ENCODE results near the gene MAPKAPK2. TPM values are rescaled to one million over a fixed set of nuclear protein-coding genes. Genes with fewer than 3 reads are reported as not detected.

The MAPKAPK2 gene
- total RNA-seq, 4 donors from 2014 or later, result 49.6 to 92.4 (median 59.6) TPM

DNA sequence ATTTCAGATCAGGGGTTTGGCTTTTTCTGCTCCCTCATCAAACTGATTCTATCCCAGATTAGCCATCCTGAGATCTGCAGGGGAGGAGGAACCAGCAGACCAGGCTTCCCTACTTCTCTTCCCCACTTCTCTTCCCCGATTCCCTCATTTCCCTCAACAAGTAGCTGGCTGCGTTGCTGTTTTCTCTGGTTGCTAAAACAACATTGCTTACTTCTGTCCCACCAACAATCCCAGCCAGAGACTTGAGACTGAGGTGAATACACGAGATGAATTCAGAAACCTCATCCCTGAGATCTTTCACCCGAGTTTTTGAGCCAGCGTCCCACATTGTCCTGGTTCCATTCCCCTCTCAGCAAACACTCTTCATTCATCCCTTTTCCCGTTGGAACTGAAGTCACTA lies 27.0 kb upstream of the MAPKAPK2 start:
- H3K4me3 ChIP-seq, result no peak overlapping the region
- no peaks in the 10 kb centered on the region for H3K36me3 ChIP-seq
- H3K9me3 ChIP-seq, result no peaks in the 10 kb centered on the region
- DNase-seq, result no peak
- H3K27me3 ChIP-seq, result no peaks in the 10 kb centered on the region
- H3K4me1 ChIP-seq, result peaks cover 0 to 12% (median 1%) of the 10 kb centered on the region in 4 donors
- peak overlapping the region in 1 of 4 donors; percentile 25 for H3K27ac ChIP-seq
- no peak for TF ChIP-seq POLR2A (IDR thresholded peaks at IDR 0.05)
- TF ChIP-seq, protein P1, sequence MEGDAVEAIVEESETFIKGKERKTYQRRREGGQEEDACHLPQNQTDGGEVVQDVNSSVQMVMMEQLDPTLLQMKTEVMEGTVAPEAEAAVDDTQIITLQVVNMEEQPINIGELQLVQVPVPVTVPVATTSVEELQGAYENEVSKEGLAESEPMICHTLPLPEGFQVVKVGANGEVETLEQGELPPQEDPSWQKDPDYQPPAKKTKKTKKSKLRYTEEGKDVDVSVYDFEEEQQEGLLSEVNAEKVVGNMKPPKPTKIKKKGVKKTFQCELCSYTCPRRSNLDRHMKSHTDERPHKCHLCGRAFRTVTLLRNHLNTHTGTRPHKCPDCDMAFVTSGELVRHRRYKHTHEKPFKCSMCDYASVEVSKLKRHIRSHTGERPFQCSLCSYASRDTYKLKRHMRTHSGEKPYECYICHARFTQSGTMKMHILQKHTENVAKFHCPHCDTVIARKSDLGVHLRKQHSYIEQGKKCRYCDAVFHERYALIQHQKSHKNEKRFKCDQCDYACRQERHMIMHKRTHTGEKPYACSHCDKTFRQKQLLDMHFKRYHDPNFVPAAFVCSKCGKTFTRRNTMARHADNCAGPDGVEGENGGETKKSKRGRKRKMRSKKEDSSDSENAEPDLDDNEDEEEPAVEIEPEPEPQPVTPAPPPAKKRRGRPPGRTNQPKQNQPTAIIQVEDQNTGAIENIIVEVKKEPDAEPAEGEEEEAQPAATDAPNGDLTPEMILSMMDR (IDR thresholded peaks at IDR 0.05), result no peak

DNA sequence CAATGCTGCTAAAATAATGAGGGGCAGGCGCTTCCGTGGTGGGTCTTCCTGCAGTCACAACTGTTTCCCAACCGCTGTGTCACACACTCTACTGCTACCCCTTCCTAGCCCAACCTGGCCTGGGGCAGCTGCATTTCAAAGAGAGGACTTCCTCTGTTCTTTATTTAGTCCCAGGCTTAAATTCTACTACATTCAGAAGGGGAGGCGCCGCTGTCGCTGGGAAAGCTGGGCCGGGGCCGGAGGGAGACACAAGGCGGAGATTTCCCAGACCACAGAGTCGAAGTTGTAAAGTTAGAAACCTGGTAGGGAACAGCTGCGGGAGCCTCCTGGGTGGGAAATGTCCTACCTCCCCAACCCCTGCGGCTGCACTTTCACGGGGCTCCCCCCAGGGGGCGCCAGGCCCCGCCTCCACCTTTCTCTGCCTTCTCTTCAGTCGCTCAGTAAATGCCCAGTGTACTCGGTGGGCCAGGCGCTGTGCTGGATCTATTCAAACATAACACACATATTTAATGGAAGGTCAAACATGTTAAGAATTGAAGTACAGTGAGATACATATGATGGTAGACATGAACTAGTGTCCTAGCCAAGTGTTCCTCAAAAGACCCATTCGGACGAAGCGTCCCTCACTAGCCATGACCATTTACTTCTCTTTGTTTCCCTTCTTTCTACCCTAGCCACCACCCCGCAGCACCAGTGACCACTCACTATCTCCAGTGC lies 26.3 kb upstream of the MAPKAPK2 start:
- no peaks in the 10 kb centered on the region for H3K27me3 ChIP-seq
- peak in 2 of 3 donors; percentile 47 to 62 for DNase-seq
- H3K9me3 ChIP-seq, result no peaks in the 10 kb centered on the region
- peaks cover 0 to 12% (median 1%) of the 10 kb centered on the region in 4 donors for H3K4me1 ChIP-seq
- TF ChIP-seq, protein P1 (IDR thresholded peaks at IDR 0.05), result peak in 5 of 6 experiments; percentile 43 to 78 (median 55)
- TF ChIP-seq POLR2A (IDR thresholded peaks at IDR 0.05), result no peak
- H3K27ac ChIP-seq, result peak overlapping the region in 3 of 4 donors; percentile 25 to 70 (median 36)
- H3K36me3 ChIP-seq, result no peaks in the 10 kb centered on the region
- H3K4me3 ChIP-seq, result no peak overlapping the region

DNA sequence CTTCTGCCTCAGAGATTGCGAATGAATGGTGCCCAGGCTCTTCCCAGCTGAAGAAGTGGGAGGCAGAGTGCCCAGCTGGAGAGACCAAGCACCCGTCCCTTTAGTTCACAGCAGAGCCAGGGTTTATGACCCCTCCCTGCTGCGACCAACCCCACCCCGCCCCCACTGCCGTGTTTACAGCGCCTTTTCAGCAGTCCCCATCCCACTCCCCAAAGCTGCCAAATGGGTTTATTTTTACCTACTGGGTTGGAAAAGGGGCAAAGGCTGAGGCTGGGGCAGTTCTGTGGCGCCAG lies 25.8 kb upstream of the MAPKAPK2 start:
- DNase-seq, result no peak
- H3K27ac ChIP-seq, result peak overlapping the region in 2 of 4 donors; percentile 36 to 70
- TF ChIP-seq, protein P1 (IDR thresholded peaks at IDR 0.05), result no peak
- TF ChIP-seq POLR2A (IDR thresholded peaks at IDR 0.05), result no peak
- H3K36me3 ChIP-seq, result no peaks in the 10 kb centered on the region
- H3K4me3 ChIP-seq, result no peak overlapping the region
- no peaks in the 10 kb centered on the region for H3K9me3 ChIP-seq
- H3K4me1 ChIP-seq, result peaks cover 2 to 17% (median 4%) of the 10 kb centered on the region in 4 donors
- H3K27me3 ChIP-seq, result no peaks in the 10 kb centered on the region

DNA sequence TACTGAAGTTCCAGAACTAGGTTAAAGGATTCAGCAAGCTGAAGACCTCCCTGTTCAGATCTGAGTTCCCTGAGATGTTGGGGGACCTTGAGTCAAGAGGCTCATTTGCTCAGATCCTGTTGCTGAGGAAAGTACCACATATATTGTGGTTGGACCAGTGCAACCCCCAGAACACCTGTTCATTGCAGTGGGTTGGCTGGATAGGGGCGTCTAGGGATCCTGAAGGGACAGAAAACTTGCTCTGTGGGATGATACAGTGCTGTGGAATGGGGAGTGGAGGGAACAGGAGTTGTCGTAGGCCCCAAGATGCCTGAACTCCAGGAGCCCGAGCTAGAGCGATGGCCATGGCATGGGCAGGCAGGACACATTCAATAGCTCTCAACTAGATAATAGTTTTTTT lies 24.6 kb upstream of the MAPKAPK2 start:
- no peak for DNase-seq
- no peaks in the 10 kb centered on the region for H3K36me3 ChIP-seq
- TF ChIP-seq, protein P1 (IDR thresholded peaks at IDR 0.05), result no peak
- TF ChIP-seq POLR2A (IDR thresholded peaks at IDR 0.05), result no peak
- no peak overlapping the region for H3K27ac ChIP-seq
- H3K4me1 ChIP-seq, result peaks cover 2 to 25% (median 8%) of the 10 kb centered on the region in 4 donors
- H3K4me3 ChIP-seq, result no peak overlapping the region
- no peaks in the 10 kb centered on the region for H3K27me3 ChIP-seq
- H3K9me3 ChIP-seq, result no peaks in the 10 kb centered on the region

DNA sequence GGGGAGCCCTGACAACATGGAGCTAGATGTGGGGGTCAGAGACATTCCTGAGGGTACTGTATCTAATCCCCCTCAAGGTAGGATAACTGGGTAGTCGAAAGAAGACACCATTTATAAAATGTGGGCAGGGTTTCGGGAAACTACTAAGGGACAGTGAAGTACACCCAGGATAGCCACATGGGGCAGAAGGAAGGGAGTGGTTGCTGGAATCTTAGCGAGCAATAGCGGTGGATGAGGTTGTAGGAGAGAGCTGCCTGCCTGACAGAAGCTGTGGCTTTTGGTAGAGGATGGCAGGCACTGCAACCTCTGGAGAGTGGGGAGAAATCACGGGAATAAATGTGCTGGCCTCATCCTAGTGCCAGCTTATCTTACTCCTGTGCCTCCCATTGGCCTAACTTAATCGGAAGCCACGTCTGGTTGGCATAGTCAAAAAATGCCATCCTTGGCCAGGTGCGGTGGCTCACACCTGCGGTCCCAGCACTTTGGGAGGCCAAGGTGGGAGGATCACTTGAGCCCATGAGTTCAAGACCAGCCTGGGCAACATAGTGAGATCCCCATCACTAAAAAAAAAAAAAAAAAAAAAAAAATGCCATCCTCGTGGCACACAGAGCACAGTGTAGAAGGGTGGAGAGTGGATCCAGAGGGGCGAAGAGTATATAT lies 23.4 kb upstream of the MAPKAPK2 start:
- H3K4me3 ChIP-seq, result no peak overlapping the region
- TF ChIP-seq POLR2A (IDR thresholded peaks at IDR 0.05), result no peak
- TF ChIP-seq, protein P1 (IDR thresholded peaks at IDR 0.05), result no peak
- no peaks in the 10 kb centered on the region for H3K9me3 ChIP-seq
- DNase-seq, result no peak
- no peak overlapping the region for H3K27ac ChIP-seq
- H3K4me1 ChIP-seq, result peaks cover 2 to 25% (median 8%) of the 10 kb centered on the region in 4 donors
- no peaks in the 10 kb centered on the region for H3K27me3 ChIP-seq
- H3K36me3 ChIP-seq, result no peaks in the 10 kb centered on the region
